Sigmoid colon (tissue), 7 donors: ENCODE measurements around the gene OVOL2. TPM values are rescaled to one million over a fixed set of nuclear protein-coding genes. Genes with fewer than 3 reads are reported as not detected.
A peak's percentile ranks its signal among the peaks of the same experiment; 100 is the strongest.

ENCODE experiments used
- DNase-seq: peaks from one replicate; pipeline ENCODE4 v3.0.0-alpha.2; 2019
- H3K27ac ChIP-seq, 4 donors: fragments of 200-600 bp; sonication (generic); one replicate each; pipeline ENCODE4 v1.5.1; 2016 to 2019; ENCODE audit warnings: mild to moderate bottlenecking in 1 of 4
- H3K27me3 ChIP-seq, 3 donors: fragments of 200-600 bp; sonication (generic); one replicate each; pipeline ENCODE4 v1.5.1; 2019; ENCODE audit warnings: mild to moderate bottlenecking in 1 of 3
- H3K36me3 ChIP-seq, 4 donors: fragments of 200-600 bp; sonication (generic); one replicate each; pipeline ENCODE4 v1.5.1; 2016 to 2019
- H3K4me1 ChIP-seq, 4 donors: fragments of 200-600 bp; sonication (generic); one replicate each; pipeline ENCODE4 v1.5.1; 2017 to 2019
- H3K4me3 ChIP-seq, 4 donors: fragments of 200-600 bp; sonication (generic); one replicate each; pipeline ENCODE4 v1.5.1; 2017 to 2019; ENCODE audit warnings: mild to moderate bottlenecking in 2 of 4, moderate library complexity in 1 of 4
- H3K9me3 ChIP-seq, 4 donors: fragments of 200-600 bp in 3 of 4; sonication (generic) in 3 of 4; one replicate each; pipeline versions ENCODE4 v1.5.1 to v1.6.1; 2013 to 2019
- CTCF ChIP-seq, 4 experiments: fragments of 450-650 bp in 3 of 4; fragments of 200-600 bp in 1 of 4; IDR thresholded peaks; one replicate each; pipeline ENCODE4 v1.5.1; 2016 to 2019; ENCODE audit warnings: antibody characterized with exemption in 4 of 4, mild to moderate bottlenecking in 3 of 4, moderate library complexity in 2 of 4
- EP300 ChIP-seq, 4 donors: sonication (generic); formaldehyde crosslinking; IDR thresholded peaks; one replicate each; pipeline ENCODE4 v1.6.1; 2017; ENCODE audit warnings: antibody characterized with exemption in 4 of 4
- POLR2A ChIP-seq, 2 donors: fragments of 450-650 bp; IDR thresholded peaks; one replicate each; pipeline ENCODE4 v1.6.1; 2016; ENCODE audit warnings: antibody characterized with exemption in 2 of 2, mild to moderate bottlenecking in 2 of 2, moderate library complexity in 2 of 2
- POLR2AphosphoS5 ChIP-seq, 4 donors: sonication (generic); formaldehyde crosslinking; IDR thresholded peaks; one replicate each; pipeline ENCODE4 v1.6.1; 2017; ENCODE audit warnings: antibody characterized with exemption in 4 of 4
- whole genome bisulfite sequencing, 2 donors: extraction: QIAGEN DNeasy Blood & Tissue Kit; methylation state at CpG; one replicate each; pipeline ENCODE4 v1.1.7; 2013; 5-methylcytosine and 5-hydroxymethylcytosine counted together
- intact Hi-C: fragments of 100-400 bp; cut with DNase I; formaldehyde crosslinking; loops from one replicate; pipeline ENCODE4 v1.15.1; 2023
- polyA plus RNA-seq, 3 donors: library from polyadenylated mRNA; stranded (reverse); fragments of 200-250 nt; gene quantifications; one replicate each; pipeline ENCODE4 v1.2.3, GENCODE V29; 2013
- total RNA-seq, 4 donors: library from RNA; depleted of rRNA; stranded (reverse); fragments of >200 nt; gene quantifications; one replicate each; pipeline ENCODE4 v1.1.0, GENCODE V29; 2016
- donor health status: healthy with polysubstance abuse.
- donor health status: Bipolar disorder and iron deficiency.
- donor health status: healthy.

OVOL2 gene
- total and polyA plus RNA-seq, 7 donors = 9.6 to 15.7 (median 13.2) TPM; not detected in 4

- 78 to 79% methylated on average over 13 of the region's 13 CpGs for WGBS, 2 donors
- intact Hi-C loops = no loop called here
- no peak overlapping the region for H3K27ac ChIP-seq
- no peaks in the 10 kb centered on the region for H3K9me3 ChIP-seq
- H3K27me3 ChIP-seq = peaks cover 0 to 11% (median 0%) of the 10 kb centered on the region in 3 donors
- H3K36me3 ChIP-seq = no peaks in the 10 kb centered on the region
- H3K4me1 ChIP-seq = no peaks in the 10 kb centered on the region
- TF ChIP-seq POLR2AphosphoS5 (IDR thresholded peaks at IDR 0.05) = no peak
- no peak for TF ChIP-seq POLR2A (IDR thresholded peaks at IDR 0.05)
- TF ChIP-seq CTCF (IDR thresholded peaks at IDR 0.05) = no peak
- TF ChIP-seq EP300 (IDR thresholded peaks at IDR 0.05) = no peak
- no peak for DNase-seq
- no peak overlapping the region for H3K4me3 ChIP-seq
Observed at GRCh38 chr20:18066421-18067333, 9.0 kb upstream of the OVOL2 start.

DNA sequence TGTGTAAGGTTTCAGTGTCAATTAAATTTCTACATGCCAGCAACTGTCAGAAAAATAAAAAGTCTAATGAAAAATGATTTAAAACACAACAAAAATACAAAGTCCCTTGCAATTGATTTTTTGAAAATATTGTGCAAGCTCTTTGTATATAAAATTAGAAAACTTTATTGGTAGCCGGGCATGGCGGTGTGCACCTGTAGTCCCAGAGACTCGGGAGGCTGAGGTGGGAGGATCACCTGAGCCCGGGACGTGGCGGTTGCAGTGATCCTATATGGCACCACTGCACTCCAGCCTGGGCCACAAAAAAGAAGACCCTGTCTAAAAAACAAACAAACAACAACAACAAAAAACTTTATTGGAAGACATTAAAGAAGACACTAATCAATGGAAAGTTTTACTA lies 6.0 kb upstream of the OVOL2 start:
- Histone ChIP-seq H3K4me3 (no peak overlapping the region), H3K4me1 (peaks cover 0 to 6% (median 2%) of the 10 kb centered on the region in 4 donors), H3K27ac (no peak overlapping the region), H3K9me3 (no peaks in the 10 kb centered on the region), H3K36me3 (no peaks in the 10 kb centered on the region), H3K27me3 (peaks cover 5 to 40% (median 16%) of the 10 kb centered on the region in 3 donors)
- intact Hi-C loops = no loop called here
- TF ChIP-seq POLR2A (IDR thresholded peaks at IDR 0.05) = no peak
- no peak for TF ChIP-seq EP300 (IDR thresholded peaks at IDR 0.05)
- TF ChIP-seq POLR2AphosphoS5 (IDR thresholded peaks at IDR 0.05) = no peak
- no peak for TF ChIP-seq CTCF (IDR thresholded peaks at IDR 0.05)
- WGBS, 2 donors = 96% methylated on average over 6 of the region's 6 CpGs
- DNase-seq = no peak

DNA sequence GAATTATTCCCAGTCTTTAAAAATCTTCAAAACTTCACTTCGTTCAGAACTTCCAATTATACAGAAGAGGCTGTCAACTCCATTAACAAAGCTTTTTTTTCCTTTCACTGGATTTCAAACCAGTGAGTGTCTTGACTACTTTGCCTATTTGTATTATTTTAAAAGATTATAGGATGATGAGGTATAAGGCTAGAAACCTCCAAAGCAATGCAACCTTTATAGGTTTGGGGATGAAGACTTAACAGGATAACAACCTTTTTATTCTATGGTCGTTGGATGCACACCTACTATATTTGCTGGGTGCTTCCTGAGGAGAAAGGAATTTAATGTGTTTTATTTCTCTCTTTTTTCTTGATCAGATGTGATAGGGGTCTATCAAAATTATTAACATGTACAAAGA lies 1.9 kb upstream of the OVOL2 start:
- peaks cover 36 to 81% (median 57%) of the 10 kb centered on the region in 3 donors for H3K27me3 ChIP-seq
- no peak overlapping the region for H3K27ac ChIP-seq
- 19 to 22% methylated on average over 2 of the region's 2 CpGs for WGBS, 2 donors
- H3K9me3 ChIP-seq = no peaks in the 10 kb centered on the region
- intact Hi-C loops = no loop called here
- no peak overlapping the region for H3K4me3 ChIP-seq
- DNase-seq = no peak
- H3K4me1 ChIP-seq = peaks cover 0 to 31% (median 24%) of the 10 kb centered on the region in 4 donors
- TF ChIP-seq EP300 (IDR thresholded peaks at IDR 0.05) = no peak
- no peak for TF ChIP-seq CTCF (IDR thresholded peaks at IDR 0.05)
- no peak for TF ChIP-seq POLR2AphosphoS5 (IDR thresholded peaks at IDR 0.05)
- no peak for TF ChIP-seq POLR2A (IDR thresholded peaks at IDR 0.05)
- no peaks in the 10 kb centered on the region for H3K36me3 ChIP-seq

DNA sequence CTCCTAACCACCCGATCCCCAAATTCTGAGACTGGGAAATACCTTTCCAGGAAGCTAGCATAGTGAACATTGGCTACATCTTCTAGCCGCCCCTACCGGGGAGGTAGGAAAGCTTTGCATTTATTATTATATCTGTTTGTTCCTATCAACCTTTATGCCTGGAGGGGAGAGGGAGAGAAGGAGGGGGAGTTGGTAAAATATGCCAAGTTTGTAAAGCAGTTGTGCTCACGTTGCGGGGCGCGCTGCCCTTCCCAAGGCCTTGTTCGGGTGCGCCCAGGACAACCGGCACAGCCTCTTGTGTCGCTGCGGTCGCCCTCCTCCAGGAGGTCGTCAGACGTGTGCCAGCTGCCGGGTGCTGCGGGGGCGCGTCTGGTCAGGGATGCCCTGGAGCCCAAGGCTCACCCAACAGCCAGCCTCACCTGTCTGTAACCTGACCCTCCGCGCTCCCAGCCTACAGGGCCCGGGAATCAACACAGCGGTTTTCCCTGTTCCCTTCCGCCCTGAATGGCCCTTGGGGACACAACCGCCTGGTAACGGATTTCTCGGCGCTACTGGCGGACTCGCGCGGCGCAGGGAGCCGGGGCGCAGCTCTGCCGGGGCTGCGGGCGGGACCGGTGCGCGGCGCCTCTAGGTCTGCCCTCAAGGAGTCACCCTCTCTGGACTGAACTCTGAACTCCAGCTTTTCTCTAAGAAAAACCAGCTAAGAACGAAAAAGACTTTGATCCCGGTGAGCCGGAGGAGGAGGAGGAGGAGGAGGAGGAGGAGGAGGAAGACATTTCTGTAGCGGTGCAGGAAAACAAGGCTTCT lies 1.1 kb upstream of the OVOL2 start:
- TF ChIP-seq CTCF (IDR thresholded peaks at IDR 0.05) (no peak), POLR2A (IDR thresholded peaks at IDR 0.05) (no peak), EP300 (IDR thresholded peaks at IDR 0.05) (no peak)
- peaks cover 0 to 31% (median 24%) of the 10 kb centered on the region in 4 donors for H3K4me1 ChIP-seq
- 1 to 3% methylated on average over 46 of the region's 46 CpGs for WGBS, 2 donors
- H3K4me3 ChIP-seq = peak overlapping the region in 1 of 4 donors; percentile 11
- no peak for DNase-seq
- no peak overlapping the region for H3K27ac ChIP-seq
- H3K27me3 ChIP-seq = peaks cover 36 to 88% (median 63%) of the 10 kb centered on the region in 3 donors
- H3K9me3 ChIP-seq = no peaks in the 10 kb centered on the region
- no peaks in the 10 kb centered on the region for H3K36me3 ChIP-seq
- intact Hi-C loops = no loop called here
